SK-MEL-5 (cell line): ENCODE data around the gene OR51G2. TPM values are rescaled to one million over a fixed set of nuclear protein-coding genes. Genes with fewer than 3 reads are reported as not detected.

Experiments
- DNase-seq: peaks from one replicate; pipeline ENCODE4 v3.0.0-alpha.2; 2016; ENCODE audit warnings: low read depth, low spot score
- in situ Hi-C: cut with HindIII; loops from 2 replicates; pipeline ENCODE4 v1.10.0; 2016; ENCODE audit warnings: low sequenced_read_pairs, high pct_unique_total_duplicates, low pct_unique_long_range_greater_than_20kb
- total RNA-seq: library from RNA; depleted of rRNA; stranded (reverse); fragments of >200 nt; shearing (Covaris generic); gene quantifications from 2 replicates; pipeline ENCODE4 v1.2.3, GENCODE V29; 2014; rRNA removed

Gene OR51G2
- total RNA-seq, 1 experiment from 2014 or later: not detected

DNA sequence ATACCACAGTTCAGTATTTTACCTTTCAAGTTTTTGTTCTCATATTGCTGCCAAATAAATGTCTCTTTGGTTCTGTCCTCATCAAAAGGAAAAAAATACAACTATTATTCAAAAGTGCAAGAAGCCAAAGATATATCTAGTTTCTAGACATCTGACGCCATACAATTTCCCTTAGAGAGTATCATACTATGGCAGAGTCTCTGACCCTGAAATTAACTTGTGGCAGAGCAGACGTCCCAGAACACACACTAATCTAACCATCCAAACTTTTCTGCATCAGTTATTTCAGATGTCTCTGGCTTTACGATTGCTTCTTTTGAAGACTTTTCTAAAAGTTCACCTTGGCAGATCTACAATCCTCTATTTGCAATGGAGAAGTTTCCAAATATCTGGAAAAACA is 34.8 kb downstream of the OR51G2 start:
- no peak for DNase-seq
- in situ Hi-C loops: no loop called here

DNA sequence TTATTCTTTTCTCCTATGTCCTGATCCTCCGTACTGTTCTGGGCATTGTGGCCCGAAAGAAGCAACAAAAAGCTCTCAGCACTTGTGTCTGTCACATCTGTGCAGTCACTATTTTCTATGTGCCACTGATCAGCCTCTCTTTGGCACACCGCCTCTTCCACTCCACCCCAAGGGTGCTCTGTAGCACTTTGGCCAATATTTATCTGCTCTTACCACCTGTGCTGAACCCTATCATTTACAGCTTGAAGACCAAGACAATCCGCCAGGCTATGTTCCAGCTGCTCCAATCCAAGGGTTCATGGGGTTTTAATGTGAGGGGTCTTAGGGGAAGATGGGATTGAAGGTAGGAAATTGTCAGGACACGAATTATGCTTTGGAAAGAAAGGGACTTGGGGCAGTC is 36.6 kb downstream of the OR51G2 start:
- DNase-seq: no peak
- in situ Hi-C loops: no loop called here

DNA sequence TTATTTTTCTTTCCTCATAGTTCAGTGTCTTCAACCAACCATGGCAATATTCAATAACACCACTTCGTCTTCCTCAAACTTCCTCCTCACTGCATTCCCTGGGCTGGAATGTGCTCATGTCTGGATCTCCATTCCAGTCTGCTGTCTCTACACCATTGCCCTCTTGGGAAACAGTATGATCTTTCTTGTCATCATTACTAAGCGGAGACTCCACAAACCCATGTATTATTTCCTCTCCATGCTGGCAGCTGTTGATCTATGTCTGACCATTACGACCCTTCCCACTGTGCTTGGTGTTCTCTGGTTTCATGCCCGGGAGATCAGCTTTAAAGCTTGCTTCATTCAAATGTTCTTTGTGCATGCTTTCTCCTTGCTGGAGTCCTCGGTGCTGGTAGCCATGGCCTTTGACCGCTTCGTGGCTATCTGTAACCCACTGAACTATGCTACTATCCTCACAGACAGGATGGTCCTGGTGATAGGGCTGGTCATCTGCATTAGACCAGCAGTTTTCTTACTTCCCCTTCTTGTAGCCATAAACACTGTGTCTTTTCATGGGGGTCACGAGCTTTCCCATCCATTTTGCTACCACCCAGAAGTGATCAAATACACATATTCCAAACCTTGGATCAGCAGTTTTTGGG is 37.2 kb downstream of the OR51G2 start, which contains the start of gene OR51T1:
Gene OR51T1, plus strand, starts transcription at position 41 of the 641 bp plus-strand sequence. Its CDS starts 0 bp downstream, at position 41.
- DNase-seq: no peak
- in situ Hi-C loops: no loop called here

DNA sequence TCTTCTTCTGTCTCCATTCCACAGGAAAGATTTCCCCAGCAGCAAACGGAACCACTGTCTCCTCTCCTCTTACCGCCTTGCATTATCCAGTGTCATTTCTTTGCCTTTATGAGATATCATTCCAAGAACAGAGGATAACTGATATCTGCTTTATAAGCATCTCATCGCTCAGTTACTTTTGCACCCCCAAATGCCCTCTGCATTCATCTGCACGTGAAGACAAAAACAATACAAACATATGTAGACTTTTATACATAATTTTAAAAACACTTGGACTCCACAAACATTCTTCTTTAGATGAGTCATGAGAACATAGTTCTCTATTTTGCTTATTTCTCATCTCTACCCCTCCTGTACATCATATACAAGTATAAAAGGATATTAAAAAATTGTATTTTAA is 38.0 kb downstream of the OR51G2 start:
- in situ Hi-C loops: no loop called here
- DNase-seq: no peak

DNA sequence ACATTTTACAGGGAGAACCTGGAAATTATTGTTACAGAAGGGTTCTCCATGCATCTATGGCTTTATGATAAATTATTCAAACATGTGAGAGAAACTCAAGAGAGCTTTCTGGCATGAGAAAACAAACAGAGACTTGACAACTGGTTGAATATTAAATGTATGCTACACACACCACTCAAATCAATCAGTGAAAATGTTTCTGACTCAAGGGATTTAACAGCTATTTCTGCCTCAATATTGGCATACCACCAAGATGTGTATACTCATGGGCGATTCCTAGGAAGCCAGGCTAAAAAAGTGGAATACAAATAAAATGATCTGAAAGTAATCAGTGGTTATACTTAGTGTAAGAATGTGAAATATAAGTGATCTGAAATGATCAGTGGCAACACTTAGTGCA is 53.3 kb downstream of the OR51G2 start:
- no peak for DNase-seq
- in situ Hi-C loops: no loop called here

DNA sequence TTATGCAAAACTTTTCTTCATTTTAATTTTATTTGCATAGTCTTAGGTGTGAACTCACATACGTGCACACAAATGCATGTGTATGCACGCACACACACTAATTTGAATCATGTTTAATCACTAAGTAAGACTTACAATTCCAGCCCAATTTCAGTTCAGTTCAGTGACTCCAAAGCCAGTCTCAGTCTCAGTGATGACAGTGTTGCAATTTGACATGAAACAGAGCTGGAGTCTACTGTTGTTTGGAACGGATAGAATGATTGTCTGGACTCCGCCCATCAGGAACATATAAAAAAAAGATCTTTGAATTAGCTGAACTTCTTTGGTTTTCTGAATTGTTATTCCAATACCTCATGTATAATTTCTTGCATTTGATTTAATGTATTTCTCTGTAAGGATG is 55.3 kb downstream of the OR51G2 start:
- in situ Hi-C loops: no loop called here

More for the DNA sequence above, 55.3 kb downstream of the OR51G2 start:
- DNase-seq: no peak

Other genes starting within 250 kb of the OR51G2 start
- not detected in 2 replicates for gene OR51E2, start 221.5 kb downstream of the OR51G2 start, total RNA-seq
- gene MMP26, start 214.6 kb downstream of the OR51G2 start, total RNA-seq: not detected in 2 replicates
- not detected in 2 replicates for gene OR51F1, start 149.4 kb downstream of the OR51G2 start, total RNA-seq
- not detected in 2 replicates for gene OR52R1, start 115.0 kb downstream of the OR51G2 start, total RNA-seq
- not detected in 2 replicates for gene OR51F2, start 98.0 kb downstream of the OR51G2 start, total RNA-seq
- not detected in 2 replicates for gene OR51S1, start 70.1 kb downstream of the OR51G2 start, total RNA-seq
- gene OR51T1, start 37.5 kb downstream of the OR51G2 start, total RNA-seq: not detected in 2 replicates
- not detected in 2 replicates for gene OR51A7, start 15.6 kb downstream of the OR51G2 start, total RNA-seq
- not detected in 2 replicates for gene OR51G1, start 5.0 kb upstream of the OR51G2 start, total RNA-seq
- not detected in 2 replicates for gene OR51A4, start 28.3 kb upstream of the OR51G2 start, total RNA-seq
- not detected in 2 replicates for gene OR51A2, start 36.4 kb upstream of the OR51G2 start, total RNA-seq
- gene OR51L1, start 75.5 kb upstream of the OR51G2 start, total RNA-seq: not detected in 2 replicates
- not detected in 2 replicates for gene OR52J3, start 127.2 kb upstream of the OR51G2 start, total RNA-seq
- gene OR52E2, start 140.3 kb upstream of the OR51G2 start, total RNA-seq: not detected in 2 replicates
- not detected in 2 replicates for gene OR52E1, start 150.2 kb upstream of the OR51G2 start, total RNA-seq
- gene OR52A5, start 219.0 kb upstream of the OR51G2 start, total RNA-seq: not detected in 2 replicates
- gene OR52A1, start 235.4 kb upstream of the OR51G2 start, total RNA-seq: 0.05 TPM in 1 of 2 replicates, not detected in the other